ENCODE results near the gene TMEM79. TPM values are rescaled to one million over a fixed set of nuclear protein-coding genes. Genes with fewer than 3 reads are reported as not detected.

The TMEM79 gene
- total and polyA plus RNA-seq, 2 of the 4 experiments (the other 2 are of a cell fraction) = 0.54 to 3.3 TPM

DNA sequence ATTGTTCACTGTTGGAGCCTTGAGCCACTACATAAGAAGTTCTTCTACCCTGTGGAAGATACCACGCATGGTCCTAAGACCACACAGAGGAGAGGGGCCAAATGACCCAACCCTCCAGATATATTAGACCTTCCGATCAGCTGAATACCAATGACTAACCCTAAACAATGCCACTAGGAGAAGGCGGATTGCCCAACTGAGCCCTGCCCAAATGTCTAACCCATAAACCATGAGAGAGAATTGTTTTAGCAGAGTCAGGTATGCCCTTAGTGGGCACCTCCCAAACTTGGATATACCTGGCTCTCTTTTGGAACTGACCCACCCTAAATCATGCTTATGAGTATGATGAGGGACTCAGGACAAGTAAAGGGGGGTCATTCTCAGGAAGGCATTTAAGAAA, 13.8 kb upstream of the TMEM79 start:
- no peak overlapping the region for H2BK20ac ChIP-seq (ENCODE audit: low read depth, low read length)
- DNase-seq (no peak), ATAC-seq (ENCODE audit: low read depth) (no peak)
- H3K4ac ChIP-seq (ENCODE audit: low read depth, low read length) = no peak overlapping the region
- H3K27me3 ChIP-seq (ENCODE audit: control insufficient read depth, insufficient read depth, low read length) = no peaks in the 10 kb centered on the region
- peaks cover 1% of the 10 kb centered on the region; the same call in 1 of the 2 replicates for H3K4me1 ChIP-seq (ENCODE audit: control insufficient read depth, insufficient read depth, low read length)
- intact Hi-C loops (cut with micrococcal nuclease) = no loop called here
- WGBS, 2 experiments (ENCODE audit: extremely low coverage in 2 of 2, insufficient read length in 1 of 2) = no CpG with 5 or more reads among the region's 3 CpGs
- no peak overlapping the region for H3K4me3 ChIP-seq (ENCODE audit: insufficient read depth, low read depth, low read length)
- no peak overlapping the region for H3K23ac ChIP-seq (ENCODE audit: low read depth, low read length)
- no TSS peak for BruUV-seq (replicated peaks)
- H4K8ac ChIP-seq (ENCODE audit: low read depth in 2 of 2, low read length in 2 of 2) = no peak overlapping the region
- H3K9me1 ChIP-seq (ENCODE audit: insufficient read depth, low read length) = peaks cover 10% of the 10 kb centered on the region
- TF ChIP-seq RFX5 (IDR thresholded peaks at IDR 0.05; ENCODE audit: low read depth, low read length) (no peak), SMC3 (IDR thresholded peaks at IDR 0.05; ENCODE audit: low read depth, low read length) (no peak), FOS (IDR thresholded peaks at IDR 0.05; ENCODE audit: low read depth, low read length) (no peak), BHLHE40 (IDR thresholded peaks at IDR 0.05; ENCODE audit: low read depth, low read length) (no peak), RAD21 (IDR thresholded peaks at IDR 0.05; ENCODE audit: low read length) (no peak), MAFK (IDR thresholded peaks at IDR 0.05; ENCODE audit: low read depth, low read length) (no peak), CEBPB (IDR thresholded peaks at IDR 0.05; ENCODE audit: low read depth, low read length) (no peak), POLR2A (IDR thresholded peaks at IDR 0.05; ENCODE audit: low read depth, low read length) (no peak), RCOR1 (IDR thresholded peaks at IDR 0.05; ENCODE audit: insufficient replicate concordance, low read length) (no peak), MAZ (IDR thresholded peaks at IDR 0.05; ENCODE audit: borderline replicate concordance, low read depth, low read length) (no peak), NFE2L2 (IDR thresholded peaks at IDR 0.05; ENCODE audit: low read depth, low read length) (no peak), CHD1 (IDR thresholded peaks at IDR 0.05; ENCODE audit: low read depth, low read length) (no peak), MXI1 (IDR thresholded peaks at IDR 0.05; ENCODE audit: borderline replicate concordance, low read depth, low read length) (no peak)
- TF ChIP-seq, protein P1, sequence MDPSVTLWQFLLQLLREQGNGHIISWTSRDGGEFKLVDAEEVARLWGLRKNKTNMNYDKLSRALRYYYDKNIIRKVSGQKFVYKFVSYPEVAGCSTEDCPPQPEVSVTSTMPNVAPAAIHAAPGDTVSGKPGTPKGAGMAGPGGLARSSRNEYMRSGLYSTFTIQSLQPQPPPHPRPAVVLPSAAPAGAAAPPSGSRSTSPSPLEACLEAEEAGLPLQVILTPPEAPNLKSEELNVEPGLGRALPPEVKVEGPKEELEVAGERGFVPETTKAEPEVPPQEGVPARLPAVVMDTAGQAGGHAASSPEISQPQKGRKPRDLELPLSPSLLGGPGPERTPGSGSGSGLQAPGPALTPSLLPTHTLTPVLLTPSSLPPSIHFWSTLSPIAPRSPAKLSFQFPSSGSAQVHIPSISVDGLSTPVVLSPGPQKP (IDR thresholded peaks at IDR 0.05; ENCODE audit: borderline replicate concordance, low read depth, low read length) = no peak
- TF ChIP-seq, protein P2, sequence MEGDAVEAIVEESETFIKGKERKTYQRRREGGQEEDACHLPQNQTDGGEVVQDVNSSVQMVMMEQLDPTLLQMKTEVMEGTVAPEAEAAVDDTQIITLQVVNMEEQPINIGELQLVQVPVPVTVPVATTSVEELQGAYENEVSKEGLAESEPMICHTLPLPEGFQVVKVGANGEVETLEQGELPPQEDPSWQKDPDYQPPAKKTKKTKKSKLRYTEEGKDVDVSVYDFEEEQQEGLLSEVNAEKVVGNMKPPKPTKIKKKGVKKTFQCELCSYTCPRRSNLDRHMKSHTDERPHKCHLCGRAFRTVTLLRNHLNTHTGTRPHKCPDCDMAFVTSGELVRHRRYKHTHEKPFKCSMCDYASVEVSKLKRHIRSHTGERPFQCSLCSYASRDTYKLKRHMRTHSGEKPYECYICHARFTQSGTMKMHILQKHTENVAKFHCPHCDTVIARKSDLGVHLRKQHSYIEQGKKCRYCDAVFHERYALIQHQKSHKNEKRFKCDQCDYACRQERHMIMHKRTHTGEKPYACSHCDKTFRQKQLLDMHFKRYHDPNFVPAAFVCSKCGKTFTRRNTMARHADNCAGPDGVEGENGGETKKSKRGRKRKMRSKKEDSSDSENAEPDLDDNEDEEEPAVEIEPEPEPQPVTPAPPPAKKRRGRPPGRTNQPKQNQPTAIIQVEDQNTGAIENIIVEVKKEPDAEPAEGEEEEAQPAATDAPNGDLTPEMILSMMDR (conservative IDR thresholded peaks at IDR 0.05; ENCODE audit: low read depth, low read length) = no peak
- TF ChIP-seq, protein P3, sequence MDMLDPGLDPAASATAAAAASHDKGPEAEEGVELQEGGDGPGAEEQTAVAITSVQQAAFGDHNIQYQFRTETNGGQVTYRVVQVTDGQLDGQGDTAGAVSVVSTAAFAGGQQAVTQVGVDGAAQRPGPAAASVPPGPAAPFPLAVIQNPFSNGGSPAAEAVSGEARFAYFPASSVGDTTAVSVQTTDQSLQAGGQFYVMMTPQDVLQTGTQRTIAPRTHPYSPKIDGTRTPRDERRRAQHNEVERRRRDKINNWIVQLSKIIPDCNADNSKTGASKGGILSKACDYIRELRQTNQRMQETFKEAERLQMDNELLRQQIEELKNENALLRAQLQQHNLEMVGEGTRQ (IDR thresholded peaks at IDR 0.05; ENCODE audit: low read depth, low read length) = no peak
- no peak overlapping the region for H3K14ac ChIP-seq (replicated peaks; ENCODE audit: low read depth, low read length)
- no peak overlapping the region for H3K9ac ChIP-seq (ENCODE audit: low read depth, low read length)
- H2BK120ac ChIP-seq (ENCODE audit: low read depth, low read length) = no peak overlapping the region
- no peak overlapping the region for H3K4me2 ChIP-seq (ENCODE audit: low read depth, low read length)
- H2BK15ac ChIP-seq (ENCODE audit: low read depth, low read length) = no peak overlapping the region
- H2BK5ac ChIP-seq (ENCODE audit: low read depth, low read length, poor library complexity, severe bottlenecking) = no peak overlapping the region
- no peaks in the 10 kb centered on the region for H3K9me3 ChIP-seq (ENCODE audit: control insufficient read depth, insufficient read depth, low read length)
- no peak overlapping the region for H2AK9ac ChIP-seq (replicated peaks; ENCODE audit: low read depth, low read length, poor library complexity)
- in situ Hi-C loops (cut with MboI; ENCODE audit: low sequenced_read_pairs) = no loop called here
- dilution Hi-C loops (cut with HindIII; ENCODE audit: low sequenced_read_pairs, unreplicated experiment) = no loop called here
- no peak overlapping the region for H3K27ac ChIP-seq (ENCODE audit: insufficient read depth, low read length)
- no peak overlapping the region for H4K5ac ChIP-seq (ENCODE audit: low read depth, low read length)
- H3K18ac ChIP-seq (ENCODE audit: low read depth, low read length) = no peak overlapping the region
- no peak overlapping the region for H3K56ac ChIP-seq (ENCODE audit: extremely low read depth, insufficient read depth, low read length)
- CTCF ChIA-PET = no interaction called here
- H3K79me1 ChIP-seq (ENCODE audit: low read depth in 1 of 2, low read length in 2 of 2) = peaks cover 13 to 57% of the 10 kb centered on the region in 2 experiments; a peak in 3 of 4 replicates
- no peak overlapping the region for H2AFZ ChIP-seq (replicated peaks; ENCODE audit: low read length, poor library complexity)
- no peak overlapping the region for H2AK5ac ChIP-seq (ENCODE audit: low read depth, low read length)
- H4K20me1 ChIP-seq (ENCODE audit: insufficient read depth, low read length) = peaks cover 13% of the 10 kb centered on the region; the same call in 1 of the 2 replicates
- peaks cover 68% of the 10 kb centered on the region for H3K36me3 ChIP-seq (ENCODE audit: control insufficient read depth, insufficient read depth, low read length)
- POLR2A ChIA-PET (ENCODE audit: unreplicated experiment) = no interaction called here
- no peak overlapping the region for H4K91ac ChIP-seq (ENCODE audit: insufficient read depth, low read depth, low read length)

All from IMR-90 (cell line).